Measurements from ENCODE around the gene WASF2.

DNA sequence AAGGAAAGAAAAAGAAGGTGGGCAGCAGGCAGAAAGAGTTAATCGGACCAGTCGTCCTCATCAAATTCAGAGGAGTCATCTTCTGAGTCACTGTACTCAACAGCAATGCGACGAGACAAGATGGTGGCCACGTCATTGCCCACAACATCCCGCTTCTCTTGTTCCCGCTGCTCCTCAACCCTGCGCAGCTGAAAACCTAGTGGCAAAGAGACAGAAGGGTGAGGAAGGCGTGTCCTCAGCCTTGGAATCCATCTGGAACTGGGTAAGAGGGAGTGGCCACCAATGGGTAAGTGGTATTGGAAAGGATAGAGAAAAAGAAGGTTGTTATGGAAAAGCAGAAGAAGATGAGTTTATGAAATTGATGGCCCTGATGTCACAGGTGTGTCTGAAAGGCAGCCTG lies 81.8 kb downstream of the WASF2 start:
- TF ChIP-seq CTCF (IDR thresholded peaks at IDR 0.05; ENCODE audit: insufficient read depth, low read length): no peak
- TF ChIP-seq, protein P1, sequence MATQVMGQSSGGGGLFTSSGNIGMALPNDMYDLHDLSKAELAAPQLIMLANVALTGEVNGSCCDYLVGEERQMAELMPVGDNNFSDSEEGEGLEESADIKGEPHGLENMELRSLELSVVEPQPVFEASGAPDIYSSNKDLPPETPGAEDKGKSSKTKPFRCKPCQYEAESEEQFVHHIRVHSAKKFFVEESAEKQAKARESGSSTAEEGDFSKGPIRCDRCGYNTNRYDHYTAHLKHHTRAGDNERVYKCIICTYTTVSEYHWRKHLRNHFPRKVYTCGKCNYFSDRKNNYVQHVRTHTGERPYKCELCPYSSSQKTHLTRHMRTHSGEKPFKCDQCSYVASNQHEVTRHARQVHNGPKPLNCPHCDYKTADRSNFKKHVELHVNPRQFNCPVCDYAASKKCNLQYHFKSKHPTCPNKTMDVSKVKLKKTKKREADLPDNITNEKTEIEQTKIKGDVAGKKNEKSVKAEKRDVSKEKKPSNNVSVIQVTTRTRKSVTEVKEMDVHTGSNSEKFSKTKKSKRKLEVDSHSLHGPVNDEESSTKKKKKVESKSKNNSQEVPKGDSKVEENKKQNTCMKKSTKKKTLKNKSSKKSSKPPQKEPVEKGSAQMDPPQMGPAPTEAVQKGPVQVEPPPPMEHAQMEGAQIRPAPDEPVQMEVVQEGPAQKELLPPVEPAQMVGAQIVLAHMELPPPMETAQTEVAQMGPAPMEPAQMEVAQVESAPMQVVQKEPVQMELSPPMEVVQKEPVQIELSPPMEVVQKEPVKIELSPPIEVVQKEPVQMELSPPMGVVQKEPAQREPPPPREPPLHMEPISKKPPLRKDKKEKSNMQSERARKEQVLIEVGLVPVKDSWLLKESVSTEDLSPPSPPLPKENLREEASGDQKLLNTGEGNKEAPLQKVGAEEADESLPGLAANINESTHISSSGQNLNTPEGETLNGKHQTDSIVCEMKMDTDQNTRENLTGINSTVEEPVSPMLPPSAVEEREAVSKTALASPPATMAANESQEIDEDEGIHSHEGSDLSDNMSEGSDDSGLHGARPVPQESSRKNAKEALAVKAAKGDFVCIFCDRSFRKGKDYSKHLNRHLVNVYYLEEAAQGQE (IDR thresholded peaks at IDR 0.05; ENCODE audit: insufficient replicate concordance, low read depth): no peak
